ENCODE results near the gene FHDC1. TPM values are rescaled to one million over a fixed set of nuclear protein-coding genes. Genes with fewer than 3 reads are reported as not detected.

Gene FHDC1
- total RNA-seq, 1 experiment from 2014 or later = 0.21 TPM

- POLR2A ChIA-PET = no interaction called here
- no TSS peak for BruUV-seq (replicated peaks)
- Histone ChIP-seq H3K4me3 (ENCODE audit: low read depth in 2 of 2, low read length in 2 of 2) (no peak overlapping the region), H3K9me3 (ENCODE audit: control insufficient read depth, insufficient read depth, low read depth, low read length) (no peaks in the 10 kb centered on the region), H3K36me3 (ENCODE audit: control insufficient read depth, insufficient read depth, low read length) (no peaks in the 10 kb centered on the region), H3K27ac (ENCODE audit: low read length) (no peak overlapping the region), H3K27me3 (ENCODE audit: control insufficient read depth, insufficient read depth, low read length) (no peaks in the 10 kb centered on the region), H3K4me1 (ENCODE audit: control insufficient read depth, insufficient read depth, low read length) (no peaks in the 10 kb centered on the region)
- TF ChIP-seq TCF7L2 (IDR thresholded peaks at IDR 0.05; ENCODE audit: low read depth, low read length) (no peak), POLR2AphosphoS5 (IDR thresholded peaks at IDR 0.05; ENCODE audit: low read depth, low read length) (no peak), REST (IDR thresholded peaks at IDR 0.05; ENCODE audit: insufficient read depth in 1 of 2, low read depth in 2 of 2, low read length in 1 of 2) (no peak), CTCF (IDR thresholded peaks at IDR 0.05) (no peak), SIN3A (IDR thresholded peaks at IDR 0.05; ENCODE audit: borderline replicate concordance, insufficient read depth, low read depth, low read length) (no peak)
- in situ Hi-C loops (cut with HindIII; ENCODE audit: low pct_unique_long_range_greater_than_20kb, low sequenced_read_pairs) = no loop called here
- ATAC-seq = no peak
- intact Hi-C loops (cut with micrococcal nuclease; ENCODE audit: unreplicated experiment) = no loop called here
- no peak for DNase-seq (ENCODE audit: low read depth, low spot score)
- CTCF ChIA-PET = no interaction called here
These were observed 20.0 kb downstream of the FHDC1 start for GRCh38 chr4:152956147-152956546.

- ChIA-PET POLR2A (no interaction called here), CTCF (no interaction called here)
- TF ChIP-seq CTCF (IDR thresholded peaks at IDR 0.05) = no peak
- TF ChIP-seq TCF7L2 (IDR thresholded peaks at IDR 0.05; ENCODE audit: low read depth, low read length) = no peak
- no peak for TF ChIP-seq REST (IDR thresholded peaks at IDR 0.05; ENCODE audit: insufficient read depth in 1 of 2, low read depth in 2 of 2, low read length in 1 of 2)
- no peak for TF ChIP-seq POLR2AphosphoS5 (IDR thresholded peaks at IDR 0.05; ENCODE audit: low read depth, low read length)
- no peak for TF ChIP-seq SIN3A (IDR thresholded peaks at IDR 0.05; ENCODE audit: borderline replicate concordance, insufficient read depth, low read depth, low read length)
- BruUV-seq (replicated peaks) = no TSS peak
- no peak for DNase-seq (ENCODE audit: low read depth, low spot score)
- in situ Hi-C loops (cut with HindIII; ENCODE audit: low pct_unique_long_range_greater_than_20kb, low sequenced_read_pairs) = no loop called here
- H3K27ac ChIP-seq (ENCODE audit: low read length) = no peak overlapping the region
- H3K9me3 ChIP-seq (ENCODE audit: control insufficient read depth, insufficient read depth, low read depth, low read length) = no peaks in the 10 kb centered on the region
- no peaks in the 10 kb centered on the region for H3K27me3 ChIP-seq (ENCODE audit: control insufficient read depth, insufficient read depth, low read length)
- H3K4me1 ChIP-seq (ENCODE audit: control insufficient read depth, insufficient read depth, low read length) = no peaks in the 10 kb centered on the region
- no peak for ATAC-seq
- no peak overlapping the region for H3K4me3 ChIP-seq (ENCODE audit: low read depth in 2 of 2, low read length in 2 of 2)
- intact Hi-C loops (cut with micrococcal nuclease; ENCODE audit: unreplicated experiment) = no loop called here
- no peaks in the 10 kb centered on the region for H3K36me3 ChIP-seq (ENCODE audit: control insufficient read depth, insufficient read depth, low read length)
These were observed 20.7 kb downstream of the FHDC1 start for GRCh38 chr4:152956650-152957436.
